Karpas-422 (cell line): Measurements from ENCODE around the gene GPRC6A. TPM values are rescaled to one million over a fixed set of nuclear protein-coding genes. Genes with fewer than 3 reads are reported as not detected.

Source experiments
- DNase-seq: peaks from one replicate; pipeline ENCODE4 v3.0.0-alpha.2; 2015
- H2AFZ ChIP-seq: fragments of 200-600 bp; sonication (generic); 2 replicates; pipeline ENCODE4 v1.6.1; 2014; ENCODE audit warnings: antibody characterized with exemption, low read length, mixed read lengths
- H3K27ac ChIP-seq: fragments of 200-600 bp; sonication (generic); 2 replicates; pipeline ENCODE4 v1.5.1; 2014; ENCODE audit warnings: mild to moderate bottlenecking, low read length, moderate library complexity
- H3K27me3 ChIP-seq: fragments of 200-600 bp; sonication (generic); 2 replicates; pipeline ENCODE4 v1.6.1; 2014; ENCODE audit warnings: low read length, mixed read lengths
- H3K36me3 ChIP-seq: fragments of 200-600 bp; sonication (generic); 2 replicates; pipeline ENCODE4 v1.6.1; 2014; ENCODE audit warnings: low read length, mixed read lengths; ENCODE audit not compliant: insufficient read depth
- H3K4me1 ChIP-seq: fragments of 200-600 bp; sonication (generic); 2 replicates; pipeline ENCODE4 v1.6.1; 2014; ENCODE audit warnings: mild to moderate bottlenecking, low read length, mixed read lengths
- H3K4me2 ChIP-seq: fragments of 200-600 bp; sonication (generic); 2 replicates; pipeline ENCODE4 v1.6.1; 2014; ENCODE audit warnings: low read length, low read depth, mild to moderate bottlenecking; ENCODE audit not compliant: poor library complexity, severe bottlenecking
- H3K4me3 ChIP-seq: fragments of 200-600 bp; sonication (generic); 2 replicates; pipeline ENCODE4 v1.5.1; 2014; ENCODE audit warnings: mild to moderate bottlenecking, antibody characterized with exemption, low read length, mixed read lengths
- H3K79me2 ChIP-seq: fragments of 200-600 bp; sonication (generic); 2 replicates; pipeline ENCODE4 v1.6.1; 2014; ENCODE audit warnings: mild to moderate bottlenecking, low read length, mixed read lengths
- H3K9ac ChIP-seq: fragments of 200-600 bp; sonication (generic); 2 replicates; pipeline ENCODE4 v1.6.0; 2014; ENCODE audit warnings: low read length
- H3K9me2 ChIP-seq: fragments of 200-600 bp; sonication (generic), shearing (Covaris generic); replicated peaks from 2 replicates; pipeline ENCODE4 v1.6.0; 2014; ENCODE audit warnings: mild to moderate bottlenecking, low read length, moderate library complexity; ENCODE audit not compliant: insufficient read depth
- H3K9me3 ChIP-seq: fragments of 300-700, 200-600 bp; sonication (generic); 2 replicates; pipeline ENCODE4 v1.6.1; 2014; ENCODE audit warnings: low read length, mixed read lengths
- H4K20me1 ChIP-seq: fragments of 200-600 bp; sonication (generic); 2 replicates; pipeline ENCODE4 v1.6.1; 2014; ENCODE audit warnings: mild to moderate bottlenecking, antibody characterized with exemption, low read length, low read depth; ENCODE audit not compliant: insufficient read depth
- total RNA-seq: library from RNA; depleted of rRNA; stranded (reverse); fragments of >200 nt; shearing (Covaris generic); gene quantifications from 2 replicates; pipeline ENCODE4 v1.2.3, GENCODE V29; 2014; ENCODE audit warnings: low replicate concordance

The GPRC6A gene
- total RNA-seq, 1 experiment from 2014 or later, result not detected

DNA sequence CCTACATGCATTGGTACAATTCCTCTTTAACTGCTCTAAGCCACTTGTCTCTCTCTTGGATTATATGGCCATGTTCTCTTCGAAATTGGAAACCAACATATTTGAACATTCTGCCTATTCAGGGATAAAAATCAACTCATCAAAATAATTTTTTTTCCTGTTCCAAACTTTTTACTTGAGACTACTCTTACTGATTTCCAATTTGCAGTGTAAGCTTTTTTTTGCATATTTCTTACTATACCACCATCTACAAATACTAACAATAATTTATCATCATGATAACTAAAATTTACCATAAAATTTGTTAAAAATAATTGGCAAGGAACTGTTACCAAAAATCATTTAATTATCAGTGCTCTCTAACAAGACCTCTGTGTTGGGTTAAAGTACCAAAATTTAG is 56.4 kb downstream of the GPRC6A start:
- Histone ChIP-seq H3K27ac (no peak overlapping the region), H3K36me3 (no peaks in the 10 kb centered on the region), H3K4me3 (no peak overlapping the region), H4K20me1 (no peaks in the 10 kb centered on the region), H3K4me2 (no peak overlapping the region), H2AFZ (no peak overlapping the region), H3K9ac (no peak overlapping the region), H3K27me3 (no peaks in the 10 kb centered on the region), H3K9me3 (no peaks in the 10 kb centered on the region), H3K9me2 (no peaks in the 10 kb centered on the region), H3K79me2 (no peaks in the 10 kb centered on the region), H3K4me1 (no peaks in the 10 kb centered on the region)
- no peak for DNase-seq

DNA sequence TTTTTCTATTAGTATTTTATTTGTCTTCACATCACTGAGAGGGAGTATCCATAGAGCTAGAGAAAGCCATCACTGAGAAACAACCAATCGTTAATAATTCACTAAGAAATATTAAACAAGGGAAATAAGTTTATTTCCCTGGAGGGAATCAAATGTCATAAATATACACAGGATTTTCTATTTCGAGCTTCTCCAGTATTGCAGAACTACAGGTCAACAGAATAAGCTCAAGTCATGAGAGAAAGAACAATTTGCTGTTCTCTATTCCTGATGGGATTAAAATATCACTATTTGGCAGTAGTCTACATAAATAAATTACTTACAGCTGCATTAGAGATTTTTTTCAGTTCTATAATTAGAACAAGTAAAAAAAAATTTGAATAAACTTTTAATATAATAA is 61.2 kb downstream of the GPRC6A start:
- Histone ChIP-seq H3K79me2 (no peaks in the 10 kb centered on the region), H4K20me1 (no peaks in the 10 kb centered on the region), H3K27me3 (no peaks in the 10 kb centered on the region)

DNA sequence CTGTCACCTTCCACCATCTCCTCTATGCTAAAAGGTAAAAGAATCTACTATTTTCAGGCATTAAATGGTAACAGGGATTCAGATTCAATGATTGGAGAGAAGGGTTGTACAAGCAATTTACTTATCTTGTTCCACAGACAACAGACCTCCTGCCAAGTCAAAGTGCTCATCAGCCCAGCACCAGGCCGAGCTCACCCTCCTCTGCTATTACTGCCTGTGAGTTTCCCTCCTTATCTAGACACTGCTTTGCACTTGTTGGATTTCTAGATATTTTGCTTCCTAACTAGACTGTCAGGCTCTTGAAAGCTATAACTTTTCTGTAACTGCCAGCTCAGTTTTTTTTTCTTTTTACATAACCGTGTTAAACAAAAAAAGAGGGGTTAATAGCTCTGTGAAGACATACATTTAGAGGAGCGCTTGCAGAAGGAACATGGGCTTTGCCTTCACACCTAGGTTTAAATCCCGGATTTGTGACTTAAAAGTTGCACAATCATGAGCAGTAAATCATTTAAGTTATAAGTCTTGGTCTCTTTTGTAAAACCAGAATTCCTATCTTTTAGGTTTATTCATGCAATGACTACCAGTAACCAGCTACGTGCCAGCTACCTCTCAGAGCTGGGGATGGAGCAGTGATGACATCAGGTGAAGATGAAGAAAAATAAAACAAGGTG is 62.2 kb downstream of the GPRC6A start:
- Histone ChIP-seq H4K20me1 (no peaks in the 10 kb centered on the region), H3K4me2 (no peak overlapping the region)
- DNase-seq, result no peak

More for the DNA sequence above, 61.2 kb downstream of the GPRC6A start:
- Histone ChIP-seq H3K4me3 (no peak overlapping the region), H3K9me2 (no peaks in the 10 kb centered on the region), H3K36me3 (no peaks in the 10 kb centered on the region), H2AFZ (no peak overlapping the region), H3K27ac (no peak overlapping the region), H3K4me2 (no peak overlapping the region), H3K4me1 (no peaks in the 10 kb centered on the region), H3K9me3 (no peaks in the 10 kb centered on the region), H3K9ac (no peak overlapping the region)
- no peak for DNase-seq

DNA sequence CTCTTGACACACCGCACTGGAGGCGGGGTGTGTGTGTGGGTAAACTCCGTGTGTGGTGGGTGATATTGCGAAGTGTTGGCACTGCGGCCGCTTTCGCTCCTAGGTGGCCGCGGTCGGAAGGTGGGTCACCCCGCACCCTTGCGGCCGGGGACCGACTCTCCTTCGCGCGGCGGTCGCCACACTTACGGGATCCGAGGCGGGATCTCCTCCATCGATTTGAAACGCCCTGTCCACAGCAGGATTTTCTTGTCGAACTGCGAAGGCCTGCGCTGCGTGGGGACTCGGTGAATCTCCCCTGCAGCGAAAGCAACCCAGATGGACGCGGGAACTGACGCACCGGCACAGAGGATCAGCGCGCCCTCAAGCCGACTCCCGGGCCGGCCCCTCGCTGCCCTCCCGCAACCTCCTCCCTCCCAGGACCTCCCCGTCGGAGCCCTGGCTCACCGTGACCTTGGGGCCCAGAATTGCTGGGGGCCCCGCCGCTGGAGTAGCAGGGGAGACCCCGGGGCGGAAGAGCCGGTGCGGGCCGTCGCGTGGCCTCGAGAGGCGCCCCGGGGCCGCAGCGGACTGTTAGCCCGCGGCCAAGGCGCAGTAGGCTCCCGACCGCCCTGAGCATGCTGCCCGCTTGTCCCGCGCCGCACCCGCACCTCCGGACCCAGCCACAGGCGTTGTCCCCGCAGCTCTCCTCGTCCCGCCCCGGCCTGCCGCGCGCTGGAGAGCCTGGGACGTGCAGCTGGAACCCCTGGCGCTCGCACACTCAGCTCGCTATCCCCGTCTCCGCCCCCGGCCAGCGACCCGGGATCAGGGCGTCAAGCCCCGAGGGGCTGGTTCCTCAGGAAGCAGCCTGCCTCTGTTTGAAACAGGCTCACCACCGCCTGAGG is 63.7 kb downstream of the GPRC6A start, which contains the start of gene FAM162B:
Gene FAM162B, minus strand, starts transcription at position 759 of the 881 bp plus-strand sequence. Its CDS starts 143 bp downstream, at position 616.
- Histone ChIP-seq H3K9me2 (no peaks in the 10 kb centered on the region), H3K4me1 (no peaks in the 10 kb centered on the region), H3K9me3 (no peaks in the 10 kb centered on the region), H3K9ac (no peak within 1 kb of the TSS), H3K27me3 (no peaks in the 10 kb centered on the region), H2AFZ (no peak within 1 kb of the TSS), H3K4me2 (no peak within 1 kb of the TSS), H3K4me3 (no peak within 1 kb of the TSS), H3K79me2 (no peaks in the 10 kb centered on the region), H4K20me1 (no peaks in the 10 kb centered on the region), H3K36me3 (no peaks in the 10 kb centered on the region), H3K27ac (no peak within 1 kb of the TSS)
- DNase-seq, result no peak

More for the DNA sequence above, 62.2 kb downstream of the GPRC6A start:
- Histone ChIP-seq H3K79me2 (no peaks in the 10 kb centered on the region), H3K36me3 (no peaks in the 10 kb centered on the region), H3K9me2 (no peaks in the 10 kb centered on the region), H3K4me3 (no peak overlapping the region), H3K27me3 (no peaks in the 10 kb centered on the region), H3K27ac (no peak overlapping the region), H3K9ac (no peak overlapping the region), H3K9me3 (no peaks in the 10 kb centered on the region), H3K4me1 (no peaks in the 10 kb centered on the region), H2AFZ (no peak overlapping the region)

DNA sequence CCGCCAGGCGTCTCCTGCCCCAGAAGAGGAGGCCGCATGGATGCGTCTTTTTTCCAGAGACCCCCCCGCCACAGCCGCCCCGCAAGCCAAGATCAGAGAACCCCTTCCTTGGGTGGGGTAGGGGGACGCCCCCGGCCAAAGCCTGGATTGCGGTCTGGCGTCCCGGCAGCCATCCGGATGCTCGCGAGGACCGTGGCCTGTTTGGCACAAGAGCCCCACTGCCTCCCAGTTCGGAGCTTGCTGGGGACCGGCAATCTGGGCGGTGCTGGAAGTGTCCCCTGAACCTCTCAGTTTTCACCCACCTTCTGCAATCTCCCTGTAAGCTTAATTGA is 64.3 kb downstream of the GPRC6A start:
- Histone ChIP-seq H3K9me2 (no peaks in the 10 kb centered on the region), H4K20me1 (no peaks in the 10 kb centered on the region), H3K4me3 (no peak overlapping the region), H2AFZ (no peak overlapping the region), H3K9ac (no peak overlapping the region), H3K9me3 (no peaks in the 10 kb centered on the region), H3K27ac (no peak overlapping the region), H3K36me3 (no peaks in the 10 kb centered on the region), H3K79me2 (no peaks in the 10 kb centered on the region), H3K4me2 (no peak overlapping the region), H3K4me1 (no peaks in the 10 kb centered on the region), H3K27me3 (no peaks in the 10 kb centered on the region)
- DNase-seq, result no peak

DNA sequence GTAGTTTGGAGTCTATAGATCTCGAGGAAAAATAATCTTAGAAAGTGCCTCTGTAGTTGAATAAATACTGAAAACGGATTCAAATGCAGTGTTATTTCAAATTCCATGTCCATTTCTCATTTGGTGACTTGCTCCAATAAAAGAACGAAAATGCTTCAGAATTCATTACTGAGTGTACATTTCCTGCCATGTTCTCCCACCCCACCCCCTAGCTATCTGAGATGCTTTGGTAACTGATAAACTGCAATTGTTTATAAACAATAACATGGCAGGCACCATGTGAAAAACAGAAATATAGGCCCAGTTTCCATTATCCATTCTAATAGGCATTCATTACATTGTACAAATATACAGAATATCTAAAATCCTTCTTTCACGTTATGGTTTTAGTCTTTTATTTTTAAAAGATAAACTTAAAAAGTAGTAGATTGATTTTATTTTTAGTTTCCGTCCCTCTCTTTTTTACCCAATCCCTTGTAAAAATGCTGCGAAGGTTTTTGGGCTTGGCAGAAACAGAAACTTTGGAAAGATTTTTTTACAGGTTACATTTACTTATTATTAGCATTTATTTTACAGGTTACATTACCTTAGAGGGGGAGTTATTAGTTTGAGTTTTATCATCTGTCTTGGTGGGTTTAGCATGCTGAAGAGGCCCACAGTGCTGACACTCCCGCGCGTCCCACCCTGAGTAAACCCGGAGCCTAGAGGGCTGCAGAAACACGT is 64.8 kb downstream of the GPRC6A start:
- Histone ChIP-seq H3K4me2 (no peak overlapping the region), H3K27ac (no peak overlapping the region), H2AFZ (no peak overlapping the region), H3K4me3 (no peak overlapping the region), H3K9me2 (no peaks in the 10 kb centered on the region), H3K36me3 (no peaks in the 10 kb centered on the region), H4K20me1 (no peaks in the 10 kb centered on the region), H3K27me3 (no peaks in the 10 kb centered on the region), H3K9ac (no peak overlapping the region), H3K4me1 (no peaks in the 10 kb centered on the region), H3K9me3 (no peaks in the 10 kb centered on the region), H3K79me2 (no peaks in the 10 kb centered on the region)
- DNase-seq, result no peak

DNA sequence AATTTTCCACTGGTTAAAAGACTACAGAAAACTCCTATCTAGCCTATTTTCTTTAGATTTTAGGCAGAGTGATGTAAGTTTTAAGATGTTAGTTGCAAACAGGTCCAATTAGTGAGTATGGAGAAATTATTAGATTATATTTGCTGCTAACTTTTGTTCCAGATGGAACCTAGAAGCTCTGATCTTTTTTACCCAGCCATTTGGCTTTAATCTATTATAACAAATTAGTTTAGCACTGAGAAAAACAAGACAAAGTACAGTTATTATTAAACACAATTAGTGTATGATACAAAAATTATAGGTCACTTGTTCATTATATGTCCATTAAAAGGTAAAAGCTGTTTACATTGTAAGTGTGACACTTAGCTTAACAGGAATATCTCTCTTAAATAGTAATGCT is 65.8 kb downstream of the GPRC6A start:
- no peak overlapping the region for H3K27ac ChIP-seq
- no peak for DNase-seq
- no peak overlapping the region for H2AFZ ChIP-seq
- no peak overlapping the region for H3K9ac ChIP-seq
- H4K20me1 ChIP-seq, result no peaks in the 10 kb centered on the region
- no peaks in the 10 kb centered on the region for H3K27me3 ChIP-seq
- no peak overlapping the region for H3K4me3 ChIP-seq
- no peaks in the 10 kb centered on the region for H3K9me3 ChIP-seq
- no peaks in the 10 kb centered on the region for H3K9me2 ChIP-seq
- no peaks in the 10 kb centered on the region for H3K4me1 ChIP-seq
- no peak overlapping the region for H3K4me2 ChIP-seq
- no peaks in the 10 kb centered on the region for H3K79me2 ChIP-seq
- H3K36me3 ChIP-seq, result no peaks in the 10 kb centered on the region

DNA sequence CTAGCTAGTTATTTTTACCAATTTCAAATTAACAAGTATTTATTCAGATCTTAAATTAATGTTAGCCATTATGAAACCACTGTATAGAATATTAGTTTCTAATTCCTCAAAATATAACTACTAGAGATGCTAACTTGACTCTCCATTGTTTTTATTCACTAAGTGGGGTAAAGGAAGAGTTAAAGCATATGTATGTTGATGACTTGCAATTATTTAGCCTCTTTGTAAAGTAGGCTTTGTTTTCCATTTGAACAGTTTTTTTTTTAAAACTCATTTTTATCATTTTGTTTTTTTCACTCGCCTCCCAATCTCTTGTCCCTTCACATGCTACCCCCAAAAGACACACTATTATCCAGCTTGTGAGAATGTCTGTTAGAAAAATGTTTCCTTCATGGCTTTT is 66.6 kb downstream of the GPRC6A start:
- no peaks in the 10 kb centered on the region for H3K79me2 ChIP-seq
- no peaks in the 10 kb centered on the region for H3K27me3 ChIP-seq
- H3K27ac ChIP-seq, result no peak overlapping the region
- no peak for DNase-seq
- H3K36me3 ChIP-seq, result no peaks in the 10 kb centered on the region
- no peaks in the 10 kb centered on the region for H3K9me2 ChIP-seq
- H3K4me3 ChIP-seq, result no peak overlapping the region
- H4K20me1 ChIP-seq, result no peaks in the 10 kb centered on the region
- no peak overlapping the region for H3K4me2 ChIP-seq
- no peaks in the 10 kb centered on the region for H3K4me1 ChIP-seq
- H3K9me3 ChIP-seq, result no peaks in the 10 kb centered on the region
- no peak overlapping the region for H2AFZ ChIP-seq
- no peak overlapping the region for H3K9ac ChIP-seq
